Kidney epithelial cell (primary cell): Measurements from ENCODE around the gene ARHGAP22. TPM values are rescaled to one million over a fixed set of nuclear protein-coding genes. Genes with fewer than 3 reads are reported as not detected.
"Not testable (repeated sequence)": the region's sequence is repeated elsewhere in the genome, so short reads cannot be mapped to it uniquely, and the experiment has no call there.

ENCODE experiments used
- DNase-seq: peaks from one replicate; pipeline ENCODE4 v3.0.0-alpha.2; 2010; ENCODE audit warnings: low read depth
- H3K27me3 ChIP-seq: 2 replicates; pipeline ENCODE4 v1.6.0; 2011; ENCODE audit warnings: low read length; ENCODE audit not compliant: control insufficient read depth, insufficient read depth
- H3K36me3 ChIP-seq: 2 replicates; pipeline ENCODE4 v1.5.1; 2011; ENCODE audit warnings: low read length; ENCODE audit not compliant: control insufficient read depth, insufficient read depth
- H3K4me3 ChIP-seq: 2 replicates; pipeline ENCODE4 v1.5.1; 2011; ENCODE audit warnings: low read depth, mild to moderate bottlenecking, control low read depth, low read length
- CTCF ChIP-seq: IDR thresholded peaks from 2 replicates; pipeline ENCODE4 v1.5.1; 2011; ENCODE audit warnings: mild to moderate bottlenecking, moderate library complexity, low read length, control low read depth, inconsistent platforms; ENCODE audit not compliant: insufficient read depth, poor library complexity, severe bottlenecking
- total RNA-seq: library from RNA; depleted of rRNA; stranded (reverse); fragments of >200 nt; gene quantifications from 2 replicates; pipeline ENCODE4 v1.2.3, GENCODE V29; 2015

ARHGAP22 gene
- total RNA-seq, 1 donor from 2014 or later, result 7.0 TPM

GRCh38 chr10:48431871-48432270 is 173.0 kb downstream of the ARHGAP22 start:
- no peaks in the 10 kb centered on the region for H3K27me3 ChIP-seq
- no peak overlapping the region for H3K4me3 ChIP-seq
- H3K36me3 ChIP-seq, result no peaks in the 10 kb centered on the region
- no peak for TF ChIP-seq CTCF
- DNase-seq, result no peak

- H3K27me3 ChIP-seq, result no peaks in the 10 kb centered on the region
- no peak for TF ChIP-seq CTCF
- no peaks in the 10 kb centered on the region for H3K36me3 ChIP-seq
- no peak for DNase-seq
- no peak overlapping the region for H3K4me3 ChIP-seq
These were observed 174.4 kb downstream of the ARHGAP22 start for GRCh38 chr10:48430402-48430993.

GRCh38 chr10:48429309-48429708 is 175.6 kb downstream of the ARHGAP22 start:
- H3K4me3 ChIP-seq, result no peak overlapping the region
- DNase-seq, result no peak
- TF ChIP-seq CTCF, result no peak
- no peaks in the 10 kb centered on the region for H3K36me3 ChIP-seq
- H3K27me3 ChIP-seq, result no peaks in the 10 kb centered on the region

GRCh38 chr10:48428896-48429295 is 176.0 kb downstream of the ARHGAP22 start:
- no peaks in the 10 kb centered on the region for H3K36me3 ChIP-seq
- no peak for TF ChIP-seq CTCF
- DNase-seq, result no peak
- no peak overlapping the region for H3K4me3 ChIP-seq
- no peaks in the 10 kb centered on the region for H3K27me3 ChIP-seq

- Histone ChIP-seq H3K4me3 (no peak overlapping the region), H3K27me3 (no peaks in the 10 kb centered on the region), H3K36me3 (no peaks in the 10 kb centered on the region)
- no peak for TF ChIP-seq CTCF
- DNase-seq, result no peak
These were observed 181.0 kb downstream of the ARHGAP22 start for GRCh38 chr10:48423884-48424283.

GRCh38 chr10:48421862-48422261 is 183.0 kb downstream of the ARHGAP22 start:
- H3K4me3 ChIP-seq, H3K36me3 ChIP-seq, H3K27me3 ChIP-seq, DNase-seq: not testable (repeated sequence)
